ENCODE measurements around the gene RASAL3.

The RASAL3 gene

GRCh38 chr19:15448044-15448777 lies 16.1 kb downstream of the RASAL3 start:
- TF ChIP-seq CTCF (IDR thresholded peaks at IDR 0.05): no peak

GRCh38 chr19:15447057-15447456 lies 17.3 kb downstream of the RASAL3 start:
- no peak for TF ChIP-seq CTCF (IDR thresholded peaks at IDR 0.05)

- no peak for TF ChIP-seq CTCF (IDR thresholded peaks at IDR 0.05)
Observed at GRCh38 chr19:15445807-15446376, 18.5 kb downstream of the RASAL3 start.

GRCh38 chr19:15445227-15445605 lies 19.1 kb downstream of the RASAL3 start:
- no peak for TF ChIP-seq CTCF (IDR thresholded peaks at IDR 0.05)

- TF ChIP-seq CTCF (IDR thresholded peaks at IDR 0.05): no peak
Observed at GRCh38 chr19:15444505-15445226, 19.7 kb downstream of the RASAL3 start.

- TF ChIP-seq CTCF (IDR thresholded peaks at IDR 0.05): no peak
Observed at GRCh38 chr19:15443838-15444237, 20.5 kb downstream of the RASAL3 start.

GRCh38 chr19:15443325-15443724 lies 21.0 kb downstream of the RASAL3 start:
- TF ChIP-seq CTCF (IDR thresholded peaks at IDR 0.05): no peak
